Kidney (tissue), 14 donors: ENCODE measurements around the gene PAX7. TPM values are rescaled to one million over a fixed set of nuclear protein-coding genes. Genes with fewer than 3 reads are reported as not detected.

Experiments used
- DNase-seq, 5 donors: peaks; one replicate each; pipeline ENCODE4 v3.0.0-alpha.2; 2013 to 2020
- FAIRE-seq: peaks from 2 replicates; lab custom pipeline; 2012; peaks lifted over from hg19 to GRCh38; lab: Jason Lieb, UNC
- H3K27ac ChIP-seq, 2 donors: one replicate each; pipeline ENCODE4 v1.7.0; 2013; ENCODE audit warnings: low read depth in 2 of 2, low read length in 2 of 2, inconsistent platforms in 1 of 2
- H3K27me3 ChIP-seq: one replicate; pipeline ENCODE4 v1.7.1; 2013; ENCODE audit warnings: low read length, inconsistent platforms; ENCODE audit not compliant: control insufficient read depth, insufficient read depth
- H3K36me3 ChIP-seq, 3 donors: one replicate each; pipeline versions ENCODE4 v1.7.0 to v1.7.1; 2013; ENCODE audit warnings: low read length in 3 of 3, control low read depth in 1 of 3, inconsistent platforms in 1 of 3; ENCODE audit not compliant: insufficient read depth in 3 of 3, control insufficient read depth in 2 of 3
- H3K4me1 ChIP-seq, 3 donors: one replicate each; pipeline versions ENCODE4 v1.7.0 to v1.7.1; 2013; ENCODE audit warnings: low read length in 3 of 3, inconsistent platforms in 1 of 3, low read depth in 1 of 3; ENCODE audit not compliant: control insufficient read depth in 2 of 3, insufficient read depth in 2 of 3
- H3K4me3 ChIP-seq, 3 donors: one replicate each; pipeline versions ENCODE4 v1.7.0 to v1.8.1; 2013; ENCODE audit warnings: low read length in 3 of 3, control low read depth in 1 of 3, inconsistent platforms in 1 of 3
- H3K9ac ChIP-seq, 3 donors: one replicate each; pipeline versions ENCODE4 v1.7.0 to v1.7.1; 2013; ENCODE audit warnings: low read length in 3 of 3, control low read depth in 1 of 3, inconsistent platforms in 1 of 3
- H3K9me3 ChIP-seq, 3 donors: one replicate each; pipeline versions ENCODE4 v1.7.0 to v1.7.1; 2013; ENCODE audit warnings: low read length in 3 of 3, control low read depth in 1 of 3, inconsistent platforms in 1 of 3; ENCODE audit not compliant: control insufficient read depth in 2 of 3, insufficient read depth in 1 of 3
- CTCF ChIP-seq: IDR thresholded peaks from 3 replicates; pipeline ENCODE4 v1.5.1; 2012; ENCODE audit warnings: mild to moderate bottlenecking, moderate library complexity, borderline replicate concordance; ENCODE audit not compliant: insufficient read depth; ENCODE audit errors: extremely low read depth
- intact Hi-C: fragments of 100-400 bp; cut with DNase I; formaldehyde crosslinking; loops from one replicate; pipeline ENCODE4 v1.11.1; 2022
- polyA plus RNA-seq: library from polyadenylated mRNA; stranded (reverse); fragments of 350-450 nt; fragmentation: Illumina TruSeq; extraction: RNeasy Lipid Tissue Mini Kit (QIAGEN cat#74804); gene quantifications from one replicate; pipeline ENCODE4 v1.2.3, GENCODE V29; 2014; ENCODE audit warnings: low read depth, low replicate concordance; ENCODE audit not compliant: insufficient read depth
- total RNA-seq: library from RNA; stranded (reverse); fragmentation: NEBNext Ultra II Directional; extraction: Animal tissue kit (Norgen Biotek cat#: 25700); gene quantifications from one replicate; pipeline ENCODE4 v1.2.1, GENCODE V29; 2021
- donor health status: control.
- donor health status: control.
- donor health status: control.
- donor health status: control.
- donor health status: control.
- donor health status: DM: yes; HTN: yes; CAD: no.
- donor health status: Normal renal cell carcinoma (clear cell type).

The PAX7 gene
- total and polyA plus RNA-seq, 2 donors from 2014 or later = not detected

GRCh38 chr1:18607289-18607760 is 23.3 kb upstream of the PAX7 start:
- Histone ChIP-seq H3K4me1 (no peaks in the 10 kb centered on the region), H3K36me3 (no peaks in the 10 kb centered on the region), H3K9ac (no peak overlapping the region), H3K27ac (no peak overlapping the region), H3K27me3 (peaks cover 6% of the 10 kb centered on the region), H3K9me3 (no peaks in the 10 kb centered on the region), H3K4me3 (no peak overlapping the region)
- FAIRE-seq (no peak), DNase-seq (no peak)
- intact Hi-C loops = loop anchor here (10.0 kb wide), 1 partner anchor 267 kb away; no protein-coding TSS in a partner anchor
- TF ChIP-seq CTCF = no peak

GRCh38 chr1:18608534-18608933 is 22.1 kb upstream of the PAX7 start:
- H3K9ac ChIP-seq = no peak overlapping the region
- intact Hi-C loops = loop anchor here (10.0 kb wide), 1 partner anchor 266 kb away; no protein-coding TSS in a partner anchor
- peaks cover 6% of the 10 kb centered on the region for H3K27me3 ChIP-seq
- DNase-seq = no peak
- FAIRE-seq = no peak
- no peaks in the 10 kb centered on the region for H3K4me1 ChIP-seq
- no peak overlapping the region for H3K4me3 ChIP-seq
- no peaks in the 10 kb centered on the region for H3K36me3 ChIP-seq
- H3K27ac ChIP-seq = no peak overlapping the region
- no peak for TF ChIP-seq CTCF
- no peaks in the 10 kb centered on the region for H3K9me3 ChIP-seq

GRCh38 chr1:18611311-18611710 is 19.3 kb upstream of the PAX7 start:
- Histone ChIP-seq H3K9me3 (peaks cover 0 to 2% (median 0%) of the 10 kb centered on the region in 3 donors), H3K4me3 (no peak overlapping the region), H3K36me3 (no peaks in the 10 kb centered on the region), H3K27me3 (peaks cover 6% of the 10 kb centered on the region), H3K4me1 (no peaks in the 10 kb centered on the region), H3K27ac (no peak overlapping the region), H3K9ac (no peak overlapping the region)
- no peak for FAIRE-seq
- no peak for DNase-seq
- intact Hi-C loops = no loop called here
- no peak for TF ChIP-seq CTCF

- Histone ChIP-seq H3K9ac (no peak overlapping the region), H3K4me3 (no peak overlapping the region), H3K27me3 (peaks cover 6% of the 10 kb centered on the region), H3K9me3 (peaks cover 0 to 2% (median 0%) of the 10 kb centered on the region in 3 donors), H3K36me3 (no peaks in the 10 kb centered on the region), H3K4me1 (no peaks in the 10 kb centered on the region), H3K27ac (no peak overlapping the region)
- intact Hi-C loops = no loop called here
- no peak for TF ChIP-seq CTCF
- DNase-seq (no peak), FAIRE-seq (no peak)
These were observed 18.6 kb upstream of the PAX7 start for GRCh38 chr1:18612073-18612472.
